IPS-11a (cell line): ENCODE measurements around the gene BCL7C.
"Not testable (repeated sequence)": the region's sequence is repeated elsewhere in the genome, so short reads cannot be mapped to it uniquely, and the experiment has no call there.

Experiments
- H3K4me3 ChIP-seq: one replicate; pipeline ENCODE4 v1.5.1; 2013; ENCODE audit warnings: low read depth, low read length, control low read depth

Gene BCL7C

GRCh38 chr16:30870904-30871303 lies 23.0 kb downstream of the BCL7C start:
- H3K4me3 ChIP-seq: no peak overlapping the region

GRCh38 chr16:30867747-30868146 lies 26.1 kb downstream of the BCL7C start:
- no peak overlapping the region for H3K4me3 ChIP-seq

DNA sequence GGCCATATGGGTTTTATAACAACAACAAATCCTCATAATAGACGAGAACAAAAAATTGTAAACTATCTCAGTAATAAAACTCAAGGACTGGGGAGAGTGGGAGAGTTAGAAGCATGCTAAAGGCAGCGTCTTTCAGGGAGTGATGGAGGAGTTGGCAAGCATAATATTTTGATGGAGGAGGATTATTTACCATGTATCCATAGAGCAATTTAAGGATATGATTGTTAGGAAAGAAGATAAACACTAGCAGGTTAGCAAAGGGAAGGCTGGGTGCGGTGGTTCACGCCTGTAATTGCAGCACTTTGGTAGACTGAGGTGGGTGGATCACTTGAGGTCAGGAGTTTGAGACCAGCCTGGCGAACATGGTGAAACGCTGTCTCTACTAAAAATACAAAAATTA lies 27.8 kb downstream of the BCL7C start:
- no peak overlapping the region for H3K4me3 ChIP-seq

- not testable (repeated sequence) for H3K4me3 ChIP-seq
Observed at GRCh38 chr16:30863178-30863577, 30.7 kb downstream of the BCL7C start.

- not testable (repeated sequence) for H3K4me3 ChIP-seq
Observed at GRCh38 chr16:30860729-30861128, 33.1 kb downstream of the BCL7C start.

- H3K4me3 ChIP-seq: no peak overlapping the region
Observed at GRCh38 chr16:30858829-30859423, 35.0 kb downstream of the BCL7C start.

GRCh38 chr16:30858111-30858495 lies 35.8 kb downstream of the BCL7C start:
- no peak overlapping the region for H3K4me3 ChIP-seq

DNA sequence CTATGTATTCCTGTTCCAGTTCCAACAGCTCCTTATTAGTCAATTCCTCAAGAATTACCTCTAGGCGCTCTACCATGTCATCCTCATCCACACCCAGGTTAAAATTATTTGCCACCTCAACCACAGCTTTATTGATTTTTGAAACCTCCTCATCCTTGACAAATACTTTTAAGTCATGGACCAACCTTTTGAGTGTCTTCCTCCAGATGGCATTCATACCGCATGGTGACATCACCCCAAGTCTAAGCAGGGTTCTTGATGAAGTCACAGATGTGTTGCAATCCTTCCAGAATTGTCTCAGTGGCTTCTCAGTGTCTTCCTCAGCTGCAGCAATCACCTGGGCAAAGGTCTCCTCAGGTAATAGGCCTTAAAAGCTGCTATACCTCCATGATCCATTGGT lies 40.1 kb downstream of the BCL7C start:
- no peak overlapping the region for H3K4me3 ChIP-seq

DNA sequence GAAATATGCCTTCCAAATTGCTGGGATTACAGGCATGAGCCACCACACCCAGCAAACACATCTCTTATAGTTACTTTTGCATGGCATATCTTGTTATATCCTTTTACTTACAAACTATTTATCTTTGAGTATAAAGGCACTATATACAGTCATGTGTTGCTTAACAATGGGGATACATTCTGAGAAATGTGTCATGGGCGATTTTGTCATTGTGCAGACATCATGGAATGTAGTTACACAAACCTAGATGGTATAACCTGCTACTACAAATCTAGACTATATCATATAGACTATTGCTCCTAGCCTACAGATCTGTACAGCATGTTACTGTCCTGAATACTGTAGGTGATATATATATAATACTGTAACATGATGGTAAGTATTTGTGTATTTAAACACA lies 43.6 kb downstream of the BCL7C start:
- H3K4me3 ChIP-seq: no peak overlapping the region

GRCh38 chr16:30846649-30847402 lies 47.1 kb downstream of the BCL7C start:
- H3K4me3 ChIP-seq: no peak overlapping the region

GRCh38 chr16:30844671-30845449 lies 49.0 kb downstream of the BCL7C start:
- H3K4me3 ChIP-seq: no peak overlapping the region

GRCh38 chr16:30844346-30844670 lies 49.6 kb downstream of the BCL7C start:
- no peak overlapping the region for H3K4me3 ChIP-seq

DNA sequence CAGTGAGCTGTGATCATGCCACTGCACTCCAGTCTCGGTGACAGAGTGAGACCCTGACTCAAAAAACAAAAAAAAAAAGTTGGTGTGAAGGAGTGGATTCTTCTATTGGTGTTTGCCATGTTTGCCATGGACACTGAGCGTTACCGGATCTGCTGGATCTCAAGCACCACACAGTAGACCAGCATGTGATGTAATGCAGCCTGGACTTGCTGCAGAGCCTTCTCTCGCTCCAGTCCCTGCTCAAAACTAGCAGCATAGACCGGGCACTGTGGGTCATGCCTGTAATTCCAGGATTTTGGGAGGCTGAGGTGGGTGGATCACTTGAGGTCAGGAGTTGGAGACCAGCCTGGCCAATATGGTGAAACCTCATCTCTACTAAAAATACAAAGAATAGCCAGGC lies 50.4 kb downstream of the BCL7C start:
- no peak overlapping the region for H3K4me3 ChIP-seq

GRCh38 chr16:30842971-30843370 lies 50.9 kb downstream of the BCL7C start:
- no peak overlapping the region for H3K4me3 ChIP-seq

DNA sequence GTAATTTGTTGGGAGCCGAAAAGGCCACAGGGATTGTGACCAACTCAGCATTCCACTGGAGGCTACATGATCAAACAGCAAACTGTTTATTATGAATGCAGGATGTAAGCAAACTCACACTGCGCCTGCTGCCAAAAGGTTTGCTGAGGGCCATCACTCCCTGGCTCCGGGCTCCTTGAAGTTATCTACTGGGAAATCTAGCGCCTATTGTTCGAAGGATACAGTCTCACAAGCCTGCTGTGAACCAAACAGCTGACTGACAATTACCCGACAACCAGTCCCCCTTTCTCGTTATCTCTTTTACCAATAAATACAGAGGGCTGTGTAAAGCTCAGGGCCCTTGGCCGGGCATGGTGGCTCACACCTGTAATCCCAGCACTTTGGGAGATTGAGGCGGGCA lies 52.5 kb downstream of the BCL7C start:
- H3K4me3 ChIP-seq: no peak overlapping the region

DNA sequence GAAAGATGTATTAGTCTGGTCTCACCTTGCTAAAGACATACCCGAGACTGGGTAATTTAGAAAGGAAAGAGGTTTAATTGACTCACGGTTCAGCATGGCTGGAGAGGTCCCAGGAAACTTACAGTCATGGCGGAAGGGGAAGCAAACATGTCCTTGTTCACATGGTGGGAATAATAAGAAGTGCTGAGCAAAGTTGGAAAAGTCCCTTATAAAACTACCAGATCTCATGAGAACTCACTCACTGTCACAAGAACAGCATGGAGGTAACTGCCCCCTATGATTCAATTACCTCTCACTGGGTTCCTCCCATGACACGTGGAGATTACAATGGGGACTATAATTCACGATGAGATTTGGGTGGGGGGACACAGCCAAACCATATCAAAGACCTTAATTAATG lies 53.3 kb downstream of the BCL7C start:
- no peak overlapping the region for H3K4me3 ChIP-seq

GRCh38 chr16:30839523-30840227 lies 54.2 kb downstream of the BCL7C start:
- no peak overlapping the region for H3K4me3 ChIP-seq

DNA sequence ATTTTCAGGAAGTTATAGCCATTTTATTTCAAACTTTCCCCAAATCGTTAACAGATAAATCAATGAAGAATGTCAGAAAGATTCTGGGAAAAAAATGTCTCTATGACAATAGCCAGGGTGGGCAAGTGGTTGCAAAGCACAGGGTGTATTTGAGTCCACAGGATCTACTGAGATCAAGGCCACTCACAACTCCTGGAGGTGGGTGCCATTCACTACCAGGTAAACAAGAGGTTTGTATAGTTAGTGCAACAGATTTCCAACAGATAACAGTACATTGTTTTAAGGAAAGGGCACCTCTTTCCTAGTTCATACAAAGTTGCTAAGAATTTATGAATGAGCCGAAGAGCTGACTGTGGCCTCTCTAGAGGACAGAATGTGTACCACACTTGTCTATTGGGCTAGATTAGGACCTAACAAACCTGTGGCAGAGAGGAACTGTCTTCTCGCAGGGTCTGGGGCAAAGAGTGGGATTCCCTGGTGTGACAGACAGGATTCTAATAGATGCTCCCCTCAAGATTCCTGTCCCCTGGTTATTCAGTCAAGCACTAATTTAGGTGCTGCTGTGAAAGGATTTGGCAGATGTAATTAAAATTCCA lies 54.9 kb downstream of the BCL7C start:
- no peak overlapping the region for H3K4me3 ChIP-seq

- H3K4me3 ChIP-seq: no peak overlapping the region
Observed at GRCh38 chr16:30837904-30838303, 56.0 kb downstream of the BCL7C start.
